Stimulated activated CD8-positive, alpha-beta memory T cell treated with anti-CD3 and anti-CD28 coated beads, Interleukin-15, amount 100 ng/mL, for 4 hours (primary cell): ENCODE measurements around the gene GRIA4.
"Not testable (repeated sequence)": the region's sequence is repeated elsewhere in the genome, so short reads cannot be mapped to it uniquely, and the experiment has no call there.

Experiments used
- DNase-seq, 2 donors: peaks; one replicate each; pipeline ENCODE4 v3.0.0-alpha.2; 2020; ENCODE audit warnings: low read depth in 2 of 2

The GRIA4 gene

GRCh38 chr11:105719073-105719822, 109.4 kb downstream of the GRIA4 start:
- DNase-seq: no peak

- DNase-seq: no peak
Measured at GRCh38 chr11:105720096-105720495, 110.2 kb downstream of the GRIA4 start.

GRCh38 chr11:105723269-105723668, 113.4 kb downstream of the GRIA4 start:
- DNase-seq: no peak

- no peak for DNase-seq
Measured at GRCh38 chr11:105732611-105733010, 122.7 kb downstream of the GRIA4 start.

- DNase-seq: no peak
Measured at GRCh38 chr11:105734426-105734825, 124.6 kb downstream of the GRIA4 start.

GRCh38 chr11:105738251-105738650, 128.4 kb downstream of the GRIA4 start:
- DNase-seq: no peak

- DNase-seq: no peak
Measured at GRCh38 chr11:105738986-105739795, 129.3 kb downstream of the GRIA4 start.

- no peak for DNase-seq
Measured at GRCh38 chr11:105740164-105740903, 130.5 kb downstream of the GRIA4 start.

GRCh38 chr11:105741488-105742020, 131.7 kb downstream of the GRIA4 start:
- no peak for DNase-seq

- DNase-seq: no peak
Measured at GRCh38 chr11:105754260-105754659, 144.4 kb downstream of the GRIA4 start.

- no peak for DNase-seq
Measured at GRCh38 chr11:105754716-105755115, 144.8 kb downstream of the GRIA4 start.

- DNase-seq: no peak
Measured at GRCh38 chr11:105757107-105757506, 147.2 kb downstream of the GRIA4 start.

- no peak for DNase-seq
Measured at GRCh38 chr11:105763594-105763993, 153.7 kb downstream of the GRIA4 start.

GRCh38 chr11:105767931-105768330, 158.1 kb downstream of the GRIA4 start:
- DNase-seq: no peak

GRCh38 chr11:105769627-105770026, 159.8 kb downstream of the GRIA4 start:
- DNase-seq: no peak

- not testable (repeated sequence) for DNase-seq
Measured at GRCh38 chr11:105773452-105773851, 163.6 kb downstream of the GRIA4 start.

- DNase-seq: no peak
Measured at GRCh38 chr11:105774899-105775298, 165.0 kb downstream of the GRIA4 start.

- DNase-seq: no peak
Measured at GRCh38 chr11:105780781-105781525, 171.1 kb downstream of the GRIA4 start.

GRCh38 chr11:105781807-105782206, 171.9 kb downstream of the GRIA4 start:
- DNase-seq: no peak

- no peak for DNase-seq
Measured at GRCh38 chr11:105783216-105783615, 173.3 kb downstream of the GRIA4 start.

GRCh38 chr11:105785850-105786249, 176.0 kb downstream of the GRIA4 start:
- DNase-seq: not testable (repeated sequence)
